Lower leg skin (tissue), 4 donors: ENCODE results near the gene AAMP. TPM values are rescaled to one million over a fixed set of nuclear protein-coding genes. Genes with fewer than 3 reads are reported as not detected.
A peak's percentile ranks its signal among the peaks of the same experiment; 100 is the strongest.

ENCODE experiments used
- DNase-seq, 2 donors: peaks; one replicate each; pipeline ENCODE4 v3.0.0-alpha.2; 2019; ENCODE audit warnings: low spot score in 2 of 2
- H3K4me3 ChIP-seq: fragments of 200-600 bp; sonication (generic); 2 replicates; pipeline ENCODE4 v1.5.1; 2017; ENCODE audit warnings: mild to moderate bottlenecking, low read depth; ENCODE audit not compliant: poor library complexity, severe bottlenecking
- POLR2A ChIP-seq, 2 donors: fragments of 450-650 bp; IDR thresholded peaks; one replicate each; pipeline ENCODE4 v1.6.1; 2016 to 2017; ENCODE audit warnings: antibody characterized with exemption in 2 of 2, mild to moderate bottlenecking in 1 of 2, moderate library complexity in 1 of 2
- WGBS, 2 donors: methylation state at CpG; one replicate each; pipeline ENCODE4 v1.1.5; 2018; 5-methylcytosine and 5-hydroxymethylcytosine counted together
- intact Hi-C: fragments of 100-400 bp; cut with DNase I; formaldehyde crosslinking; loops from one replicate; pipeline ENCODE4 v1.15.0; 2023; ENCODE audit warnings: low total_unique reads
- total RNA-seq, 4 donors: library from RNA; depleted of rRNA; stranded (reverse); fragments of >200 nt; gene quantifications; one replicate each; pipeline ENCODE4 v1.1.0, GENCODE V29; 2016
- TF ChIP-seq, protein P1 (sequence below), 3 donors: fragments of 450-650 bp; IDR thresholded peaks; one replicate each; pipeline ENCODE4 v1.5.1; 2016; ENCODE audit warnings: antibody characterized with exemption in 3 of 3, mild to moderate bottlenecking in 3 of 3, moderate library complexity in 2 of 3

Gene AAMP
- total RNA-seq, 4 donors from 2014 or later = 142 to 171 (median 151) TPM

- TF ChIP-seq, protein P1, sequence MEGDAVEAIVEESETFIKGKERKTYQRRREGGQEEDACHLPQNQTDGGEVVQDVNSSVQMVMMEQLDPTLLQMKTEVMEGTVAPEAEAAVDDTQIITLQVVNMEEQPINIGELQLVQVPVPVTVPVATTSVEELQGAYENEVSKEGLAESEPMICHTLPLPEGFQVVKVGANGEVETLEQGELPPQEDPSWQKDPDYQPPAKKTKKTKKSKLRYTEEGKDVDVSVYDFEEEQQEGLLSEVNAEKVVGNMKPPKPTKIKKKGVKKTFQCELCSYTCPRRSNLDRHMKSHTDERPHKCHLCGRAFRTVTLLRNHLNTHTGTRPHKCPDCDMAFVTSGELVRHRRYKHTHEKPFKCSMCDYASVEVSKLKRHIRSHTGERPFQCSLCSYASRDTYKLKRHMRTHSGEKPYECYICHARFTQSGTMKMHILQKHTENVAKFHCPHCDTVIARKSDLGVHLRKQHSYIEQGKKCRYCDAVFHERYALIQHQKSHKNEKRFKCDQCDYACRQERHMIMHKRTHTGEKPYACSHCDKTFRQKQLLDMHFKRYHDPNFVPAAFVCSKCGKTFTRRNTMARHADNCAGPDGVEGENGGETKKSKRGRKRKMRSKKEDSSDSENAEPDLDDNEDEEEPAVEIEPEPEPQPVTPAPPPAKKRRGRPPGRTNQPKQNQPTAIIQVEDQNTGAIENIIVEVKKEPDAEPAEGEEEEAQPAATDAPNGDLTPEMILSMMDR (IDR thresholded peaks at IDR 0.05) = no peak
- TF ChIP-seq POLR2A (IDR thresholded peaks at IDR 0.05) = no peak
- intact Hi-C loops = no loop called here
- DNase-seq = no peak
- WGBS, 2 donors = 10 to 15% methylated on average over 12 of the region's 12 CpGs
- H3K4me3 ChIP-seq = peak overlapping the region; percentile 86
Observed at GRCh38 chr2:218291318-218292047, 21.5 kb upstream of the AAMP start.

DNA sequence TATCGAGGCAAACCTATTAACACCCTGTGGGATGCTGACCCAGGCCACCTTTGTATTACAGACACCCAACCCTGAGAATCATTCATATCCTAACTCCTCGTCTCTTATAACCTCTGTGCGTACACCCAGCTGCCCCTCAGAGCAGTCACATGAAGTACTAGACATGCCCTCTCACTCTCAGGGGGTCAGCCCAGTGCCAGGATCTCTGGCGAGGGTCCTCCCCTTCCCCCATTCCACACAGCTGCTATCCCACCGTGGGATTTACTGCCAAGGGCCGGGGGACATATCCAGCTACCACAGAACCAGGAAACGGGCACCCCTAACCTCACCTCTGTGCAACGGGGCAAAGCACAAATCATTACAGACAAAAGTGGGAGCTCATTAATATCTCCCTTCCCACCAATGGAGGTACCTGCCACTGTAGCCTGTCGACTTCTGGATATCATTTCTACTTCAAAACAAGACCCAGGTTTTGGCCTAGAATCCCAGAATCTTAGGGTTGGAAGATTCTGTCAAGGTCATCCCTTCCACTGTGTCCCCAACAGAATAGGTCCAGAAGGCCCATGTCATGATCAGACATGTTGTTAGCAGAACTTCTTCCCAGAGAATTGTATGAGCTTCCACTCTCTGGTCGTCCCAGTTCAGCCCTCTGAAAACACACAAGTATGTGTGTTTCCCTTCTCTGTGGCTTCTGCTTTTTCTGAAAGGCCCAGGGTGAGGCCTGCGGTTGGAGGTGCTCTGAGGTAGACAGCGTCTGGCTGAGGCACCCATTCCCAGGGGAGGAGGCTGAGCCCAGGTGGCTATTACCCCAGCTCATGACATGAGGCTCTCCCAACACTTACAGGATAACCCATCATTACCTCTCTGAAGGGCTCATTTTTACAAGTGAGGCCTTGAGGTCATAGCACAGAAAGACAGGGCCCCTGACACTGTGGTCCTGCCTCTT is 20.7 kb upstream of the AAMP start:
- 18 to 20% methylated on average over 12 of the region's 12 CpGs for WGBS, 2 donors
- intact Hi-C loops = no loop called here
- TF ChIP-seq, protein P1 (IDR thresholded peaks at IDR 0.05) = no peak
- no peak for TF ChIP-seq POLR2A (IDR thresholded peaks at IDR 0.05)
- DNase-seq = no peak
- no peak overlapping the region for H3K4me3 ChIP-seq

- peak in 1 of 2 donors; percentile 83 for DNase-seq
- H3K4me3 ChIP-seq = no peak overlapping the region
- TF ChIP-seq POLR2A (IDR thresholded peaks at IDR 0.05) = no peak
- TF ChIP-seq, protein P1 (IDR thresholded peaks at IDR 0.05) = no peak
- 6 to 10% methylated on average over 4 to 6 of the region's 6 CpGs for WGBS, 2 donors
- intact Hi-C loops = no loop called here
Observed at GRCh38 chr2:218289639-218290315, 19.8 kb upstream of the AAMP start.

DNA sequence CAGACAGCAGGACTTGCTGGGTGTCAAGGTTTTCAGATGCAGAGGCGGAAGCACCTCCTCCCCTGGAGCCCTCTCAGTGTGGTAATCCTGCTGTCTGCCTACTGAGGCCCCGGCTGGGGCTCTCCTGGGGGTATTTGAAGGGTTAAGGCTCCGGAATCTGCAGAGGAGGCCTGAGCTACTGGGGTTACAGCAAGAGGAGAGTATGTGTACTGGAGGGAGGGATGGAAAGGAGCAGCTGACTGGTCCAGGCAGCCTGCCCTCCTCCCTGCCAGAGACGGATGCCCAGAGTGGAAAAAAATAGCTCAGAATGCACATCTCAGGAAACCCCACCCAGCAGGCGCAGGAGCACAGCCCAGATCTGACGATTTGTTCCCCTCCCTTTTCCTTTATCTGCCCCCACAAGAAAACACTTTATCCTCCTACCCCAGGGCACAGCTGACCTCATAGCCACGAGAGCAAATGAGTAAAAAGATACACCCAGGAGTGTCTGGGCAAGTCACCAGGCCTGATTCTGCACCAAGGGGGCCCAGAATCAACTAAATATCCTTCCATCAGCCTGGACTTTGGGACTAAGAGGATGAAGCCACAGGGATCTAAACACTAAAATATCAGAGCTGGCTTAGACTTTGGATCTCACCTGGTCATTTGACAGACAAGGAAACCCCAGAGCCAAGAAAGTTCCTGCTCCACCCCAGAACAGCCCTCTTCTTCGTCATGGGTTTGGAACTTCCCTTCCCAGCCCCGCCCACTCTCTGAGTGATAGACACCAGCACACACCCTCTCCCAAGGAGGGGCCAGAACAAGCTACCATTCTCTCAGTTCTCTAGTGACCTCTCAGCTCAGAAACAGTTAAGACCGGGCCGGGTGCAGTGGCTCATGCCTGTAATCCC is 16.9 kb upstream of the AAMP start:
- TF ChIP-seq, protein P1 (IDR thresholded peaks at IDR 0.05) = no peak
- TF ChIP-seq POLR2A (IDR thresholded peaks at IDR 0.05) = no peak
- intact Hi-C loops = no loop called here
- H3K4me3 ChIP-seq = no peak overlapping the region
- peak; percentile 96 to 98 for DNase-seq
- 1 to 5% methylated on average over 10 to 11 of the region's 11 CpGs for WGBS, 2 donors

DNA sequence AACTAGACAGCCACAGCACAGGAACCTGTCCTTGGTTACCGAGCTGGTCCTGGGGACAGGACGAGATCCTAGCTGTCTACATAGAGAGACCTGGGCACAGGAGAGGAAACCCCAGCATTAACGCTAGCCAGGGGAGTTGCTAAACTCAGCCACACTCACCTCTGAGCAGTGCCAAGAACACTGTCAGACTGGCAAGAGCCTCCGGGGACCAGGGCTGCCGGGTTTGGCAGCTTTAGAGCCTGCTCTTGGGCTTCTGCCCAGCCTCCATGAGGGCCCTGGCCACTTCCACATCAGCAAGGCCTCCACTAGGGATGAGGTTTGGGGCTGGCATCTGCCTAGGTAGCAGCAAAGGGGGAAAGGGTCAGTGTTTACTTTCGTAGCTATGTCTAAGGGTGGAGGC is 15.7 kb upstream of the AAMP start:
- intact Hi-C loops = no loop called here
- TF ChIP-seq, protein P1 (IDR thresholded peaks at IDR 0.05) = no peak
- TF ChIP-seq POLR2A (IDR thresholded peaks at IDR 0.05) = no peak
- WGBS, 2 donors = 8 to 22% methylated on average over 6 of the region's 6 CpGs
- no peak overlapping the region for H3K4me3 ChIP-seq
- peak in 1 of 2 donors; percentile 66 for DNase-seq
